Nephron (organoid): ENCODE data around the gene AFG1L.

ENCODE experiments used
- H3K27ac Mint-ChIP-seq, 3 experiments: 2 replicates each; pipeline ENCODE4 v1.8.0; 2020; ENCODE audit warnings: mixed read lengths in 3 of 3, mild to moderate bottlenecking in 2 of 3, moderate library complexity in 1 of 3
- H3K27me3 Mint-ChIP-seq: 2 replicates; pipeline ENCODE4 v1.8.0; 2021; ENCODE audit warnings: low read depth, mild to moderate bottlenecking, moderate library complexity, mixed read lengths
- H3K36me3 Mint-ChIP-seq: 2 replicates; pipeline ENCODE4 v1.8.0; 2020; ENCODE audit warnings: low read depth, mixed read lengths
- H3K4me1 Mint-ChIP-seq: 2 replicates; pipeline ENCODE4 v1.8.0; 2020; ENCODE audit warnings: mixed read lengths
- H3K4me3 Mint-ChIP-seq, 3 experiments: 2 replicates each; pipeline ENCODE4 v1.8.0; 2020; ENCODE audit warnings: mild to moderate bottlenecking in 3 of 3, mixed read lengths in 3 of 3, moderate library complexity in 2 of 3
- H3K9me3 Mint-ChIP-seq: 2 replicates; pipeline ENCODE4 v1.8.0; 2020; ENCODE audit warnings: mixed read lengths
- CTCF ChIP-seq, 3 experiments: fragments of 200-600 bp; sonication (generic); IDR thresholded peaks; one replicate each; pipeline ENCODE4 v1.5.0; 2021; ENCODE audit warnings: antibody characterized with exemption in 3 of 3; ENCODE audit not compliant: unreplicated experiment in 3 of 3

Gene AFG1L

DNA sequence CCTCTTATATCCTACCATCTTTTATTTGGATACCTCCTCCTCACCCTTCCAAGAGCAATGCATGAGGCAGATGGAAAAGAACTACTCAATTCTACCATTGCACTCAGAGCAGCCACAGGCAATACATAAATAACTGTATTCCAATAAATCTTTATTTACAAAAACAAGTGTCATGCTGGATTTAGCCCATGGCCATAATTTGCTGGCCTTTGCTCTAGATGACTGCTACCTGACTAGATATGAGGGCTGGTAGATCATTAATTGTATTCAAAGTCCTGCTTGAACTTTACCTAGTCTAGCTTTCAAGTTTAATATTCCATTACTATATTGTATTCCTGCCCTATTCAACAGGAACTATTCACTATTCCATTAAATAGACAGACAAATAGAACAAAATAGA, 37.1 kb downstream of the AFG1L start:
- no peaks in the 10 kb centered on the region for H3K9me3 Mint-ChIP-seq
- H3K27ac Mint-ChIP-seq: no peak overlapping the region
- H3K4me1 Mint-ChIP-seq: no peaks in the 10 kb centered on the region
- H3K36me3 Mint-ChIP-seq: peaks cover 17% of the 10 kb centered on the region
- no peak overlapping the region for H3K4me3 Mint-ChIP-seq
- H3K27me3 Mint-ChIP-seq: no peaks in the 10 kb centered on the region
- no peak for TF ChIP-seq CTCF (IDR thresholded peaks at IDR 0.05; ENCODE audit: unreplicated experiment in 3 of 3)

GRCh38 chr6:108336971-108337370, 42.1 kb downstream of the AFG1L start:
- H3K4me3 Mint-ChIP-seq: no peak overlapping the region
- H3K27me3 Mint-ChIP-seq: no peaks in the 10 kb centered on the region
- TF ChIP-seq CTCF (IDR thresholded peaks at IDR 0.05; ENCODE audit: unreplicated experiment in 3 of 3): no peak
- no peaks in the 10 kb centered on the region for H3K4me1 Mint-ChIP-seq
- no peak overlapping the region for H3K27ac Mint-ChIP-seq
- H3K36me3 Mint-ChIP-seq: no peaks in the 10 kb centered on the region
- no peaks in the 10 kb centered on the region for H3K9me3 Mint-ChIP-seq

DNA sequence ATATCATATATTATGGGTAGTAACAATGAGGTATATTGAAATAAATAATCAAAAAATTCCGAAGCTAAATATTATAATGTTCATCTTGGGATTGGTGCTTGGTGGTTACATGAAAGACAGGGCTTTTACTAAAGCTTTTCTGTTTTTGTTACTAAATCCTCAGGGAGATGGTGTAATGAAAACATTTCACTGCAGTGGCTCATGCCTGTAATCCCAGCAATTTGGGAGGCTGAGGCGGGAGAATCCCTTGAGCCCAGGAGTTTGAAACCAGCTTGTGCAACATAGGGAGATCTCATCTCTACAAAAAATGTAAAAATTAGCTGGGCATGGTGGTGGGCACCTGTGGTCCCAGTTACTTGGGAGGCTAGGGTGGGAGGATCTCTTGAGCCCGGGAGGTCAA, 42.9 kb downstream of the AFG1L start:
- Mint-ChIP-seq H3K27me3 (no peaks in the 10 kb centered on the region), H3K27ac (no peak overlapping the region), H3K4me1 (no peaks in the 10 kb centered on the region), H3K4me3 (no peak overlapping the region), H3K36me3 (no peaks in the 10 kb centered on the region), H3K9me3 (no peaks in the 10 kb centered on the region)
- TF ChIP-seq CTCF (IDR thresholded peaks at IDR 0.05; ENCODE audit: unreplicated experiment in 3 of 3): no peak

DNA sequence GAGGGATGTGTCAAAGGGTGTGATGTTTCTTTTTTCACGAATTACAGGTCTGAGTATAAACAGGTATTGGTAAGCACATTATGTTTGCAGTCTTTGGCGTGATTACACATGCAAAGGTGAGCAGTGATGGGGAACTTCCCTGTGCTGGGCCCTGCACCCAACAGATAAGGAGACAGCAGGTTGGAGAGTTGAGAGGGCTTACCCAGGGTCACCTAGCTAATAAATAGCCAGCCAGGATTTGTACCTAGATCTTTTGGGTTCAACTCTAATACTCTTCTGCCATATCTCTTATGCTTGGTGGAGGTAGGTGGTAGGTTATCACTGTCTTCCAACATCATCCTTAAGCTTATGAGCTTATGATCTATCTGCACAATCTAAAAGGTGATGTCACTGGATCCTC, 46.5 kb downstream of the AFG1L start:
- Mint-ChIP-seq H3K36me3 (no peaks in the 10 kb centered on the region), H3K9me3 (no peaks in the 10 kb centered on the region), H3K4me1 (no peaks in the 10 kb centered on the region), H3K4me3 (no peak overlapping the region), H3K27me3 (no peaks in the 10 kb centered on the region), H3K27ac (no peak overlapping the region)
- TF ChIP-seq CTCF (IDR thresholded peaks at IDR 0.05; ENCODE audit: unreplicated experiment in 3 of 3): no peak

DNA sequence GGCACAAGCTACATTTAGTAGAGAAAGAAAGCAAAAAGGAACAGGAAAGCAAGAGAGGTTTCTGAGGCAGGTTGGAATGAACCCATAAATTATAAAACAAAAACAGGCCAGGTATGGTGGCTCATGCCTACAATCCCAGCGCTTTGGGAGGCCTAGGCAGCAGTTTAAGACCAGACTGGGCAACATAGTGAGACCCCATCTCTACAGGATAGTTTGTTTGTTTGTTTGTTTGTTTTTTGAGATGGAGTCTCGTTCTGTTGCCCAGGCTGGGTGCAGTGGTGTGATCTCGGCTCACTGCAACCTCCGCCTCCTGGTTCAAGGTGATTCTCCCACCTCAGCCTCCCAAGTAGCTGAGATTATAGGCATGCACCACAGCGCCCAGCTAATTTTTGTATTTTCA, 49.0 kb downstream of the AFG1L start:
- no peak for TF ChIP-seq CTCF (IDR thresholded peaks at IDR 0.05; ENCODE audit: unreplicated experiment in 3 of 3)
- no peaks in the 10 kb centered on the region for H3K9me3 Mint-ChIP-seq
- no peak overlapping the region for H3K27ac Mint-ChIP-seq
- no peaks in the 10 kb centered on the region for H3K36me3 Mint-ChIP-seq
- no peaks in the 10 kb centered on the region for H3K4me1 Mint-ChIP-seq
- no peak overlapping the region for H3K4me3 Mint-ChIP-seq
- H3K27me3 Mint-ChIP-seq: no peaks in the 10 kb centered on the region

GRCh38 chr6:108348655-108349349, 53.9 kb downstream of the AFG1L start:
- no peak overlapping the region for H3K27ac Mint-ChIP-seq

More at GRCh38 chr6:108348655-108349349, 53.9 kb downstream of the AFG1L start:
- Mint-ChIP-seq H3K27me3 (no peaks in the 10 kb centered on the region), H3K4me1 (no peaks in the 10 kb centered on the region), H3K9me3 (no peaks in the 10 kb centered on the region), H3K36me3 (no peaks in the 10 kb centered on the region), H3K4me3 (no peak overlapping the region)
- no peak for TF ChIP-seq CTCF (IDR thresholded peaks at IDR 0.05; ENCODE audit: unreplicated experiment in 3 of 3)
